Omental fat pad (tissue), 4 donors: Measurements from ENCODE around the gene CNOT1. TPM values are rescaled to one million over a fixed set of nuclear protein-coding genes. Genes with fewer than 3 reads are reported as not detected.

Experiments used
- ATAC-seq: fragments of 150-250 bp; one replicate; pipeline ENCODE4 v1.9.1; 2016; ENCODE audit warnings: mild to moderate bottlenecking, moderate library complexity; ENCODE audit not compliant: low FRiP score
- DNase-seq: peaks from one replicate; pipeline ENCODE4 v3.0.0-alpha.2; 2019; ENCODE audit warnings: low spot score
- total RNA-seq, 4 donors: library from RNA; depleted of rRNA; stranded (reverse); fragments of >200 nt; gene quantifications; one replicate each; pipeline ENCODE4 v1.1.0, GENCODE V29; 2016
- TF ChIP-seq, protein P1 (sequence below), 3 donors: fragments of 450-650 bp; IDR thresholded peaks; one replicate each; pipeline ENCODE4 v1.5.1; 2016 to 2017; ENCODE audit warnings: antibody characterized with exemption in 3 of 3, mild to moderate bottlenecking in 3 of 3, moderate library complexity in 2 of 3

Gene CNOT1
- total RNA-seq, 4 donors from 2014 or later, result 85.4 to 132 (median 103) TPM

DNA sequence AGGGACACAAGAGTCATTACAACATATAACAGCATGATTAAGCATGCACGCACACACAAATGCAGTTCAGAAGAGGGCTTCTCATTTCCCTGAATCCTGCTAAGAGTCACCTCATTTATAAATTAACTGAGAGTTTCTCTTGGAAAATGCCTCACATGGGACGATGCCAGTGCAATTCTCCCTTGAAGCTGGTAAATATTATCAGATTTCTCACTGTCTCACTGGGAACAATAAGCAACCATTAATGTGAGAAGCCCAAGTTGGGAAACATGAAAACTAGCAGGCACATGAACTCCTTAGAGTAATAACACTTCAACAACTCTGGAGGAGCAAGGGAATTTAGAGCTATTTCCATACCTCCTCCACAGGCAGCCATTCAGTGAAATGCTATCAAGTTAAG, 87.9 kb downstream of the CNOT1 start:
- TF ChIP-seq, protein P1, sequence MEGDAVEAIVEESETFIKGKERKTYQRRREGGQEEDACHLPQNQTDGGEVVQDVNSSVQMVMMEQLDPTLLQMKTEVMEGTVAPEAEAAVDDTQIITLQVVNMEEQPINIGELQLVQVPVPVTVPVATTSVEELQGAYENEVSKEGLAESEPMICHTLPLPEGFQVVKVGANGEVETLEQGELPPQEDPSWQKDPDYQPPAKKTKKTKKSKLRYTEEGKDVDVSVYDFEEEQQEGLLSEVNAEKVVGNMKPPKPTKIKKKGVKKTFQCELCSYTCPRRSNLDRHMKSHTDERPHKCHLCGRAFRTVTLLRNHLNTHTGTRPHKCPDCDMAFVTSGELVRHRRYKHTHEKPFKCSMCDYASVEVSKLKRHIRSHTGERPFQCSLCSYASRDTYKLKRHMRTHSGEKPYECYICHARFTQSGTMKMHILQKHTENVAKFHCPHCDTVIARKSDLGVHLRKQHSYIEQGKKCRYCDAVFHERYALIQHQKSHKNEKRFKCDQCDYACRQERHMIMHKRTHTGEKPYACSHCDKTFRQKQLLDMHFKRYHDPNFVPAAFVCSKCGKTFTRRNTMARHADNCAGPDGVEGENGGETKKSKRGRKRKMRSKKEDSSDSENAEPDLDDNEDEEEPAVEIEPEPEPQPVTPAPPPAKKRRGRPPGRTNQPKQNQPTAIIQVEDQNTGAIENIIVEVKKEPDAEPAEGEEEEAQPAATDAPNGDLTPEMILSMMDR (IDR thresholded peaks at IDR 0.05), result no peak
- DNase-seq, result no peak
- no peak for ATAC-seq

DNA sequence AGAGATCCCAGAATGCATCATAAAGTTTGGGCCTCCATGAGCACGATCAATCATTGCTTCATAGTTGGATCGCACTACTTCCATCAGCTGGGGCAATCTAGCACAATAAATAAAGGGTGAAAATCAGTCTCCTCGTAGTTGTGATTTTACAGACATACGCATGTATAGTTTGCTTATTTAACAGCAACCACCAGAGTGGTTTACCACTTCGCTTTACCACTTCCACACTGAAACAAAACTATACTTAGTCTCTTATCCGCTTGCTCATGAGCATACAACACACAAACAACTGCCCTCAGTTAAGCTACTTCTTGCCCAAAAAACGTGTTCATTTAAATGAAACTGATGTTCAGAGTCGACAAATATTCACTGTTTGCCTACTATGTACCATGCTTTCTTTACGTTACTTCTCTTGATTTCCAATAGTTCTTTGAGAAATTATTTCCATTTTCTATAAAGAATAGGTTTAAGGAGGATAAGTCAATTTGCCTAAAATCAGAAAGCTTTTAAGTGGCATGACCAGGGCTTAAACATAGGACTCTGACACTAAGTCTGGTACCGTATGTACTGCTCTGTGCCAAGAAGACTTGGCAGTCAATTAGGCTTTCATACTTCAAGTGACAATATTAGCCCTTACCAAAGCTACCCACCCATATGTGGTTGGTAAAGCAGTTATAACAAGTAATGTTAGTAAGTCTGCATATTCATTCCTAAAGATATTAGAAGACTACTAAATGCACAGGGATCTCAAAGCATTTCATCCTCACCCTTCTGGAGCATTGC, 92.3 kb downstream of the CNOT1 start:
- ATAC-seq, result no peak
- DNase-seq, result no peak
- TF ChIP-seq, protein P1 (IDR thresholded peaks at IDR 0.05), result no peak

- TF ChIP-seq, protein P1 (IDR thresholded peaks at IDR 0.05), result no peak
- no peak for DNase-seq
These were observed 93.3 kb downstream of the CNOT1 start for GRCh38 chr16:58536278-58536677.

GRCh38 chr16:58535100-58535499, 94.5 kb downstream of the CNOT1 start:
- DNase-seq (no peak), ATAC-seq (no peak)
- TF ChIP-seq, protein P1 (IDR thresholded peaks at IDR 0.05), result no peak

More at GRCh38 chr16:58536278-58536677, 93.3 kb downstream of the CNOT1 start:
- ATAC-seq, result no peak

- TF ChIP-seq, protein P1 (IDR thresholded peaks at IDR 0.05), result no peak
- ATAC-seq, result no peak
- no peak for DNase-seq
These were observed 95.7 kb downstream of the CNOT1 start for GRCh38 chr16:58533751-58534470.

DNA sequence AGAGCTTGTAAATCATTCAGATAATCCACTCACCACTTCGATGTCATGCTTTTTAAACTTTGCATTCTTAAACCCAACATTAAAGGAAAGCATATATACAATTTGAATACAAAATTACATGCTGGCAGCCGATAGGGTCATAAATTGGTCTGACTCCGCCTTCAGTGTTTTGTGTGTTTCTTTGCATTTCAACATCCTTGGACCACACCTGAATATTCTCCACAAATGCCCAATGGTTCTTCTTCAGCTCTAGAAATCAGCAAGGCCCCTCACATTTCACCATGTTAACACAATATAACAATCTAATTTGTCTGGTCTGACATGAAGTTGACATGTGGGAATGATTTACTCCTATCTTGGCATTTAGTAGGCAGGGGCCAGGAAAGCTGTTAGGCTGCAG, 97.2 kb downstream of the CNOT1 start:
- DNase-seq (no peak), ATAC-seq (no peak)
- TF ChIP-seq, protein P1 (IDR thresholded peaks at IDR 0.05), result no peak
